Lung (tissue), 12 donors: ENCODE results near the gene HS6ST3. TPM values are rescaled to one million over a fixed set of nuclear protein-coding genes. Genes with fewer than 3 reads are reported as not detected.

Experiments
- ATAC-seq: fragments of 200-7000 bp; cut with Tn5 transposase; one replicate; pipeline ENCODE4 v1.9.1; 2020; ENCODE audit warnings: moderate number of reproducible peaks; ENCODE audit not compliant: insufficient read depth, low FRiP score
- DNase-seq, 3 donors: peaks; one replicate each; pipeline ENCODE4 v3.0.0-alpha.2; 2013 to 2017
- H3K27ac ChIP-seq, 2 donors: one replicate each; pipeline ENCODE4 v1.5.1; 2013; ENCODE audit warnings: mild to moderate bottlenecking in 2 of 2, moderate library complexity in 2 of 2, control low read depth in 1 of 2, inconsistent platforms in 1 of 2, low read depth in 1 of 2, low read length in 1 of 2
- H3K27me3 ChIP-seq, 3 donors: one replicate each; pipeline ENCODE4 v1.5.1; 2013; ENCODE audit warnings: low read length in 2 of 3; ENCODE audit not compliant: control insufficient read depth in 3 of 3, insufficient read depth in 3 of 3
- H3K36me3 ChIP-seq, 4 donors: one replicate each; pipeline ENCODE4 v1.5.1; 2013; ENCODE audit warnings: low read length in 4 of 4, mild to moderate bottlenecking in 1 of 4, moderate library complexity in 1 of 4; ENCODE audit not compliant: control insufficient read depth in 4 of 4, insufficient read depth in 4 of 4
- H3K4me1 ChIP-seq, 5 donors: one replicate each; pipeline ENCODE4 v1.5.1; 2013; ENCODE audit warnings: low read length in 5 of 5, mild to moderate bottlenecking in 2 of 5, moderate library complexity in 1 of 5; ENCODE audit not compliant: control insufficient read depth in 5 of 5, insufficient read depth in 5 of 5
- H3K4me3 ChIP-seq: one replicate; pipeline ENCODE4 v1.5.1; 2013; ENCODE audit warnings: mild to moderate bottlenecking, control low read depth, moderate library complexity
- H3K9ac ChIP-seq, 2 donors: one replicate each; pipeline ENCODE4 v1.5.1; 2013; ENCODE audit warnings: low read length in 2 of 2, control low read depth in 1 of 2; ENCODE audit not compliant: insufficient read depth in 1 of 2
- H3K9me3 ChIP-seq, 4 donors: one replicate each; pipeline ENCODE4 v1.5.1; 2013; ENCODE audit warnings: low read length in 3 of 4, mild to moderate bottlenecking in 1 of 4, moderate library complexity in 1 of 4; ENCODE audit not compliant: control insufficient read depth in 4 of 4, insufficient read depth in 3 of 4
- CTCF ChIP-seq: IDR thresholded peaks from 2 replicates; pipeline ENCODE4 v1.5.1; 2012; ENCODE audit warnings: mild to moderate bottlenecking; ENCODE audit errors: control extremely low read depth, extremely low read depth
- WGBS, 2 donors: extraction: QIAGEN DNeasy Blood & Tissue Kit; methylation state at CpG; one replicate each; pipeline ENCODE4 v1.1.7; 2013; 5-methylcytosine and 5-hydroxymethylcytosine counted together
- polyA plus RNA-seq, 2 donors: library from polyadenylated mRNA; stranded (reverse); fragments of 200-250 nt; gene quantifications; one replicate each; pipeline ENCODE4 v1.2.1, GENCODE V29; 2013
- total RNA-seq, 2 donors: library from RNA; depleted of rRNA in 1 of 2; stranded (reverse); fragments of >200 nt in 1 of 2; gene quantifications; one replicate each; pipeline ENCODE4 v1.2.1, GENCODE V29; 2014 to 2021
- donor health status: control.
- donor health status: control.
- donor health status: Bipolar disorder and iron deficiency.
- donor health status: healthy.
- donor health status: DM: yes; HTN: yes; CAD: no.

The HS6ST3 gene
- total and polyA plus RNA-seq, 4 donors = 0.01 to 0.17 (median 0.04) TPM

GRCh38 chr13:96532804-96533203 is 442.9 kb downstream of the HS6ST3 start:
- no peaks in the 10 kb centered on the region for H3K27me3 ChIP-seq
- DNase-seq (no peak), ATAC-seq (no peak)
- no peak overlapping the region for H3K9ac ChIP-seq
- WGBS, 2 donors = 82 to 86% methylated on average over 2 of the region's 2 CpGs
- no peak for TF ChIP-seq CTCF
- no peak overlapping the region for H3K4me3 ChIP-seq
- no peak overlapping the region for H3K27ac ChIP-seq
- H3K36me3 ChIP-seq = no peaks in the 10 kb centered on the region
- no peaks in the 10 kb centered on the region for H3K9me3 ChIP-seq
- H3K4me1 ChIP-seq = no peaks in the 10 kb centered on the region

- 72 to 86% methylated on average over 7 of the region's 7 CpGs for WGBS, 2 donors
- no peak overlapping the region for H3K4me3 ChIP-seq
- H3K27me3 ChIP-seq = no peaks in the 10 kb centered on the region
- ATAC-seq (no peak), DNase-seq (no peak)
- H3K9ac ChIP-seq = no peak overlapping the region
- H3K9me3 ChIP-seq = no peaks in the 10 kb centered on the region
- no peak overlapping the region for H3K27ac ChIP-seq
- no peaks in the 10 kb centered on the region for H3K4me1 ChIP-seq
- TF ChIP-seq CTCF = no peak
- H3K36me3 ChIP-seq = no peaks in the 10 kb centered on the region
These were observed 443.5 kb downstream of the HS6ST3 start for GRCh38 chr13:96533408-96533807.

GRCh38 chr13:96539791-96540190 is 449.9 kb downstream of the HS6ST3 start:
- H3K36me3 ChIP-seq = no peaks in the 10 kb centered on the region
- 90 to 93% methylated on average over 2 of the region's 2 CpGs for whole genome bisulfite sequencing, 2 donors
- TF ChIP-seq CTCF = no peak
- H3K9ac ChIP-seq = no peak overlapping the region
- ATAC-seq (no peak), DNase-seq (no peak)
- no peak overlapping the region for H3K27ac ChIP-seq
- H3K27me3 ChIP-seq = no peaks in the 10 kb centered on the region
- H3K9me3 ChIP-seq = no peaks in the 10 kb centered on the region
- H3K4me3 ChIP-seq = no peak overlapping the region
- H3K4me1 ChIP-seq = no peaks in the 10 kb centered on the region

GRCh38 chr13:96540670-96541069 is 450.8 kb downstream of the HS6ST3 start:
- Histone ChIP-seq H3K36me3 (no peaks in the 10 kb centered on the region), H3K4me3 (no peak overlapping the region), H3K9ac (no peak overlapping the region), H3K27ac (no peak overlapping the region), H3K9me3 (no peaks in the 10 kb centered on the region), H3K4me1 (no peaks in the 10 kb centered on the region), H3K27me3 (no peaks in the 10 kb centered on the region)
- ATAC-seq = no peak
- DNase-seq = no peak
- 74 to 79% methylated on average over 3 of the region's 3 CpGs for WGBS, 2 donors
- TF ChIP-seq CTCF = no peak
